AG09309 (cell line): ENCODE measurements around the gene LIME1.

Experiments
- DNase-seq: peaks from one replicate; pipeline ENCODE4 v3.0.0-alpha.2; 2010; ENCODE audit warnings: low read depth
- H3K4me3 ChIP-seq: 2 replicates; pipeline ENCODE4 v1.5.1; 2011; ENCODE audit warnings: mild to moderate bottlenecking, low read depth, low read length, moderate library complexity; ENCODE audit not compliant: control insufficient read depth
- CTCF ChIP-seq: IDR thresholded peaks from 2 replicates; pipeline ENCODE4 v1.5.1; 2011; ENCODE audit warnings: mild to moderate bottlenecking, low read depth, low read length, inconsistent platforms; ENCODE audit not compliant: insufficient read depth, control insufficient read depth; ENCODE audit errors: missing control alignments

LIME1 gene

DNA sequence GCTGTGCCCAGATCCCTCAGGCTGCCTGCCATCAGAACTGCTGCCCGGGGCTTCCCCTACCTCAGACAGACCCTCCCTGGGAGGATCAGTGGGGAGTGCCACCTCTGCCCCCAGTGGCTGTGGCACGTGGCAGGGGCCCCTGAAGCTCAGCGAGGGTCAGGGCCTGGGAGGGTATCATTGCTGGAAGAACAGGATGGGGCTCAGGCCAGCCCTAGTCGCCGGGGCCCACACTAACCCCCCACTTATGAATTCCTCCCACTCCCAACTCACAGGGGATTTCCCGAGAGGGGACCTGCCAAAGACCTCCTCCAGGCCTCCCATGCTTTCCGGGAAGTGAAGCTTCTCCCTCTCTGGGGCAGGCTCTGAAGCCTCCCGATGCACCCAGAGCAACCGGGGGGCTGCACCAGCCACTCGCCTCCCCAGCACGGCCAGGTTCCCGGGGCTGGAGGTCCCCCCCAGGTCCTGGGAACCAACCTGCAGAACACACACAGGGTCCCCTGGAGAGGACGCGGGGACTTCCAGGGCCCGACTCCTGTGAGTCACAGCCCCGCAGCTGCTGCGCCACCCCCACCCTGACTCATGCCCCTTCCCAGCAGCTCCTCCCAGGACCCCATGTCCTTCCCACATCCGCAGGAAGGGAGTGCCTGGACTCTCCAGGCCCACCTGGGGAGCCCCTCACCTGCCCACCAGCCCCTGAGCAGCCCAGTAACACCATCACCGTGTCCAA, 37.6 kb upstream of the LIME1 start:
- DNase-seq = peak; percentile 69
- H3K4me3 ChIP-seq = no peak overlapping the region; the same call in 1 of the 2 replicates
- no peak for TF ChIP-seq CTCF

GRCh38 chr20:63699466-63700198, 36.8 kb upstream of the LIME1 start:
- no peak for TF ChIP-seq CTCF
- H3K4me3 ChIP-seq = no peak overlapping the region
- no peak for DNase-seq

DNA sequence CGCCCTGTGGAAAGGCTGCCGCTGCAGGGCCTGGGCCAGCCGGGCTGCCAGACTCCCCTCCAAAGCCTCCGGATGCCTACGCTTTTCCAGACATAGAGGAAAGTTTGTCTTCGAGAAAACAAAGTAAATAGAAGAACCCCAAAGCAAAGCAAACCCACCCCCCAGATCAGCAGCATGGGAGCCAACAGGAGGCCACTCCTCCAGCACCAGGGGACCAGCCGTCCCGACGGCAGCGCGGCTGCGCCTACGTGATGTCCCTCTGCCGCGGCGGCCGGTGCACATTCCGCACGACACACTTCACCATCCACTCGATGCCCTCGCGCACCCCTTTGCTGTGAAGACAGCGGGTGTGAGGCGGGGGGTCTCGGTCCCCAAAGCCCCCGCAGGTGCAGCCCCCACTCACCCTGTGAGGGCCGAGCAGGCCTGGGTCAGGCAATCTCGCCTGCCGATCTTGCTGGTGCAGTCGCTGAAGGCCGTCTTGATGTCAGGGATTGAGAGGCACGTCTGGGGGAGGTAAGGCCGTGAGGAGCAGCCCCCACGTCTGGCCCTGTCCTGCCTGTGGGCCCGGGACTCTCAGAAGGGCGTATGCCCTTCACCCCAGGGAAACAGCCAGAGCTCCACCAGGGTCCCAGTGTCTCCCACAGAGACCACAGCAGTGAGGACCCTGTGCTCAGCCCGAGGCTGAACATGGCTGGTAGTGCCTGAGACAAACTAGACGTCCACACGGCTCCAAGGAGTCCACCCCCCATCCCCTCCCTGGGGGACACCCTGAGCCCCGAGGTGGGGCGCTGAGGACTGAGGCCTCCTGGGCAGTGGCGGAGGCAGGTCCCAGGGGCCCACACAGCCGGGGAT, 36.0 kb upstream of the LIME1 start:
- DNase-seq = no peak
- no peak overlapping the region for H3K4me3 ChIP-seq
- no peak for TF ChIP-seq CTCF

DNA sequence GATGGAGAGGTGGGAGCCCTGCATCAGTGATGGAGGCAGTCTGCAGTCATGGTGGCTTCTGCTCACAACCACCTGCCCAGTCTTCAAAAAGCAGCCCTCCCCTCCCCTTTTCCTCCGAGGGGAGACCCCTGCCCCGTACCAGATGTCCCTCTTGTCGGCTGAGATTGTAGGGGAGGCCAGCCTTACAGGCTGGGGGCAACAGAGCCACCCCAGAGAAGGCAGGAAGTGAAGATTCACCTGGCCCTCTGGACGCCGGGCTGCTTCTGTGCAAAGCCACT, 35.5 kb upstream of the LIME1 start:
- no peak for TF ChIP-seq CTCF
- no peak for DNase-seq
- no peak overlapping the region for H3K4me3 ChIP-seq

DNA sequence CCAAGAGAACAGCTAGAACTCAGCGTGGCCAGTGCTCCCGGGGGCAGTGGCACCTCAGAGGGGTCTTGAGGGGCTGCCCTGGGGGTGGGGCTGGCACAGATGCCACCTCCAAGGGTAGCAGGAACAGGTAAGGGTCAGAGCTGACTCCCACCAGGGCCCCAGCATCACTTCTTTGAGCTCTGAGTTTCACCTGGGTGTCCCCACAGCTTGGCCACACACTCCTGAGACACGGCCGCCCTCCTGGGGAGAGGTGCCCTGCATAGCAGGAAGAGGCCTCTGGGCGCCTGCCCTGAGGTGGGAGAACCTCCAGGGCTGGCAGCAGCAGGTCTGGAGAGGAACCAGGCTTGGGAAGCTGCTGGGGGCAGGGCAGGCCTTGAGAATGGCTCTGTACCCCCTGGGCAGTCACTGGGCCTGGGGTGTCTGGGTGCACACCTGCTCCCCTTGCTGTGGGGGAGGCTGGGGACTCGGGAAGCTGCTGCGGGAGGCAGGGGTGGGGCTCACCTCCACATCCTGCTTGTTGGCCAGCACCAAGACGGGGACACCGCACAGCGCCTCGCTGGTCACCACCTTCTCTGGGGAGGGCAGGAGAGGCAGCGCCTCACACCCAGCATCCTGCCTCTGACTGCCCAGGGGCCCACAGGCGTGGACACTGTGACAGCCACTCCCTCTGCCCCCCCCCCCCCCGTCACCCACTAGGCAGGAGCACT, 35.0 kb upstream of the LIME1 start:
- TF ChIP-seq CTCF = no peak
- DNase-seq = no peak
- H3K4me3 ChIP-seq = no peak overlapping the region

GRCh38 chr20:63702036-63702665, 34.3 kb upstream of the LIME1 start:
- H3K4me3 ChIP-seq = no peak overlapping the region
- no peak for DNase-seq

More at GRCh38 chr20:63702036-63702665, 34.3 kb upstream of the LIME1 start:
- TF ChIP-seq CTCF = no peak
